HCT116 (cell line): ENCODE results near the gene PTPN12.

ENCODE experiments used
- CTCF ChIP-seq, 3 experiments: fragments of 200-600 bp in 1 of 3; sonication (generic) in 1 of 3; IDR thresholded peaks in 2 of 3; conservative IDR thresholded peaks in 1 of 3; 2 replicates each; pipeline ENCODE4 v1.5.1; 2012 to 2017; ENCODE audit warnings: low read depth in 2 of 3, low read length in 2 of 3, antibody characterized with exemption in 1 of 3, borderline replicate concordance in 1 of 3, control low read depth in 1 of 3, mild to moderate bottlenecking in 1 of 3, mixed read lengths in 1 of 3, mixed run types in 1 of 3, moderate library complexity in 1 of 3; ENCODE audit not compliant: insufficient read depth in 1 of 3
- EZH2 ChIP-seq: fragments of 200-600 bp; sonication (generic); IDR thresholded peaks from 2 replicates; pipeline ENCODE4 v1.6.1; 2017; ENCODE audit warnings: antibody characterized with exemption, mixed run types
- EZH2phosphoT487 ChIP-seq: fragments of 200-600 bp; IDR thresholded peaks from 2 replicates; pipeline ENCODE4 v1.6.1; 2018; ENCODE audit warnings: antibody characterized with exemption, borderline replicate concordance
- FOSL1 ChIP-seq: IDR thresholded peaks from 2 replicates; pipeline ENCODE4 v1.6.1; 2012; ENCODE audit warnings: low read depth
- JUND ChIP-seq: IDR thresholded peaks from 2 replicates; pipeline ENCODE4 v1.6.1; 2012
- POLR2A ChIP-seq: IDR thresholded peaks from 2 replicates; pipeline ENCODE4 v1.7.0; 2011; ENCODE audit warnings: borderline replicate concordance; ENCODE audit not compliant: insufficient read depth, insufficient read length; ENCODE audit errors: extremely low read depth
- POLR2AphosphoS5 ChIP-seq: IDR thresholded peaks from 2 replicates; pipeline ENCODE4 v1.6.1; 2011; ENCODE audit warnings: mild to moderate bottlenecking, low read depth, low read length, moderate library complexity
- RAD21 ChIP-seq: IDR thresholded peaks from 2 replicates; pipeline ENCODE4 v1.6.1; 2012; ENCODE audit warnings: low read depth, mild to moderate bottlenecking
- SP1 ChIP-seq: IDR thresholded peaks from 2 replicates; pipeline ENCODE4 v1.6.1; 2012; ENCODE audit warnings: low read depth
- SRF ChIP-seq: IDR thresholded peaks from 2 replicates; pipeline ENCODE4 v1.6.1; 2012; ENCODE audit warnings: low read depth

- TF ChIP-seq CTCF (IDR thresholded peaks at IDR 0.05 in 2 of 3, conservative IDR thresholded peaks at IDR 0.05 in 1 of 3; ENCODE audit: borderline replicate concordance in 1 of 3, insufficient read depth in 1 of 3, low read depth in 2 of 3, low read length in 2 of 3) = no peak
- TF ChIP-seq POLR2A = no peak
- TF ChIP-seq FOSL1 = no peak
- TF ChIP-seq JUND = no peak
- TF ChIP-seq SRF = no peak
- TF ChIP-seq EZH2phosphoT487 = no peak
- no peak for TF ChIP-seq EZH2
- no peak for TF ChIP-seq POLR2AphosphoS5
- no peak for TF ChIP-seq SP1
- TF ChIP-seq RAD21 = no peak
These were observed 5.3 kb downstream of the PTPN12 start for GRCh38 chr7:77542409-77542808.
